OCI-LY7 (cell line): ENCODE data around the gene TMEM132E. TPM values are rescaled to one million over a fixed set of nuclear protein-coding genes. Genes with fewer than 3 reads are reported as not detected.

Source experiments
- BruUV-seq: library from RNA; stranded (reverse); fragments of 400-500 nt; replicated peaks from 2 replicates; lab custom pipeline; 2021; lab: Mats Ljungman, UMichigan
- CTCF ChIA-PET: fragments of 300-600 bp; sonication (Branson Sonifier 250); formaldehyde crosslinking; loops from one replicate; lab custom pipeline; 2022; ENCODE audit warnings: antibody characterized with exemption; ENCODE audit not compliant: unreplicated experiment; lab: Charles Lee
- POLR2A ChIA-PET: fragments of 300-600 bp; sonication (Branson Sonifier 250); formaldehyde crosslinking; loops from one replicate; lab custom pipeline; 2022; ENCODE audit warnings: antibody characterized with exemption; lab: Charles Lee
- DNase-seq: peaks from one replicate; pipeline ENCODE4 v3.0.0-alpha.2; 2015; ENCODE audit warnings: low spot score
- H2AFZ ChIP-seq: fragments of 200-600 bp; sonication (generic), shearing (Covaris generic); 2 replicates; pipeline ENCODE4 v1.6.1; 2014; ENCODE audit warnings: mild to moderate bottlenecking, antibody characterized with exemption, low read length, moderate library complexity
- H3K27ac ChIP-seq: fragments of 200-600 bp; sonication (generic); 2 replicates; pipeline ENCODE4 v1.5.1; 2014; ENCODE audit warnings: mixed run types, low read depth, mild to moderate bottlenecking, moderate library complexity, low read length, inconsistent platforms; ENCODE audit not compliant: poor library complexity, severe bottlenecking
- H3K36me3 ChIP-seq: fragments of 200-600 bp; sonication (generic); 2 replicates; pipeline ENCODE4 v1.6.1; 2014; ENCODE audit warnings: mild to moderate bottlenecking, antibody characterized with exemption, low read length, moderate library complexity, mixed read lengths; ENCODE audit not compliant: insufficient read depth
- H3K4me1 ChIP-seq: fragments of 200-600 bp; sonication (generic); 2 replicates; pipeline ENCODE4 v1.5.1; 2014; ENCODE audit warnings: mild to moderate bottlenecking, low read length; ENCODE audit not compliant: insufficient read depth, poor library complexity, severe bottlenecking
- H3K4me2 ChIP-seq: fragments of 200-600 bp; sonication (generic); 2 replicates; pipeline ENCODE4 v1.6.1; 2014; ENCODE audit warnings: mild to moderate bottlenecking, low read length
- H3K4me3 ChIP-seq: fragments of 200-600 bp; sonication (generic); 2 replicates; pipeline ENCODE4 v1.5.1; 2014; ENCODE audit warnings: mild to moderate bottlenecking, low read depth, low read length; ENCODE audit not compliant: poor library complexity, severe bottlenecking
- H3K79me2 ChIP-seq: fragments of 200-600 bp; sonication (generic); 2 replicates; pipeline ENCODE4 v1.6.1; 2016; ENCODE audit warnings: low read depth, mild to moderate bottlenecking, low read length, moderate library complexity, mixed read lengths; ENCODE audit not compliant: insufficient read depth
- H3K9me2 ChIP-seq: fragments of 200-600 bp; sonication (generic); 2 replicates; pipeline ENCODE4 v1.6.1; 2016; ENCODE audit warnings: mild to moderate bottlenecking, low read length, mixed read lengths; ENCODE audit not compliant: insufficient read depth
- H3K9me3 ChIP-seq: fragments of 200-600 bp; sonication (generic); 2 replicates; pipeline ENCODE4 v1.6.1; 2014; ENCODE audit warnings: mild to moderate bottlenecking, mixed run types, low read length, mixed read lengths
- H4K20me1 ChIP-seq: fragments of 200-600 bp; sonication (generic); 2 replicates; pipeline ENCODE4 v1.6.1; 2014; ENCODE audit warnings: mild to moderate bottlenecking, antibody characterized with exemption, low read length, moderate library complexity, mixed read lengths; ENCODE audit not compliant: insufficient read depth
- EZH2phosphoT487 ChIP-seq: fragments of 200-600 bp; sonication (generic); IDR thresholded peaks from 2 replicates; pipeline ENCODE4 v1.6.1; 2018; ENCODE audit warnings: low read depth, borderline replicate concordance, mild to moderate bottlenecking, mixed run types, antibody characterized with exemption, low read length, moderate library complexity, mixed read lengths
- intact Hi-C: fragments of 100-400 bp; cut with micrococcal nuclease; formaldehyde crosslinking; loops from one replicate; pipeline ENCODE4 v1.10.0; 2022; ENCODE audit not compliant: unreplicated experiment
- total RNA-seq, 2 experiments: library from RNA; depleted of rRNA in 1 of 2; stranded (reverse); fragments of >200 nt in 1 of 2; shearing (Covaris generic) in 1 of 2; gene quantifications; 2 replicates each; pipeline ENCODE4 v1.2.3, GENCODE V29; 2014 to 2022
- TF ChIP-seq, protein P1 (sequence below): fragments of 200-600 bp; sonication (generic); conservative IDR thresholded peaks from 2 replicates; pipeline ENCODE4 v1.5.1; 2014; ENCODE audit warnings: mild to moderate bottlenecking, antibody characterized with exemption, low read length, moderate library complexity, mixed read lengths

Gene TMEM132E
- total RNA-seq, 2 experiments from 2014 or later, result not detected

DNA sequence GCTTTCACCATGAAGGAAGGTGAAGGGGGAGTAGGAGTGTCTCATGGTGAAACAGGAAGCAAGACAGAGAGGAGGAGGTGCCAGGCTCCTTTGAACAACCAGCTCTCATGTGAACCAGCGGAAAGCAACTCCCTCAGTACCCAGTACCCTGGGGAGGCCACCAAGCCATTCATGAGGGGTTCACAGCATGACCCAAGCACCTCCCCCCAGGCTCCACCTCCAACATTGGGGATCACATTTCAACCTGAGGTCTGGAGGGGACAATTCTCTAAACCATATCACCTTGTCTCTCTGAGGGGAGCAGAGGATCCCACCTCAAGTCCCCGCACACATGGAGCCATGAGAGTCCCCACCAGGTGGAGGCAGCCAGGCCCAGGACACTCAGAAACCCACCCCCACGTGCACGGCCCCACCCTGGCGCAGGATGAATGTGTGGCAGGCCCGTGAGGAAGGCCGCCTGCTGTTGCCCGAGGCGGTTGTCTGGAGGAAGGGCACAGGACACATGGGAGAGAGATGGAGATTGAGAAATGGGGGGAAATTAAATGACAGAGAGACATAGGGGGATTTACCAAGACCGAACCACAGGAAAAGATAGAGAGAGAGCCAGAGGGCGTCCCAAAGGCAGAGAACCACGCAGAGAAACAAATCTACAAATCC is 85.9 kb downstream of the TMEM132E start:
- Histone ChIP-seq H3K4me2 (no peak overlapping the region), H3K27ac (no peak overlapping the region), H4K20me1 (no peaks in the 10 kb centered on the region), H3K9me3 (no peaks in the 10 kb centered on the region), H3K4me3 (no peak overlapping the region), H2AFZ (no peak overlapping the region), H3K4me1 (no peaks in the 10 kb centered on the region), H3K79me2 (no peaks in the 10 kb centered on the region), H3K9me2 (no peaks in the 10 kb centered on the region), H3K36me3 (no peaks in the 10 kb centered on the region)
- CTCF ChIA-PET, result no interaction called here
- no TSS peak for BruUV-seq
- no peak for TF ChIP-seq EZH2phosphoT487
- TF ChIP-seq, protein P1, sequence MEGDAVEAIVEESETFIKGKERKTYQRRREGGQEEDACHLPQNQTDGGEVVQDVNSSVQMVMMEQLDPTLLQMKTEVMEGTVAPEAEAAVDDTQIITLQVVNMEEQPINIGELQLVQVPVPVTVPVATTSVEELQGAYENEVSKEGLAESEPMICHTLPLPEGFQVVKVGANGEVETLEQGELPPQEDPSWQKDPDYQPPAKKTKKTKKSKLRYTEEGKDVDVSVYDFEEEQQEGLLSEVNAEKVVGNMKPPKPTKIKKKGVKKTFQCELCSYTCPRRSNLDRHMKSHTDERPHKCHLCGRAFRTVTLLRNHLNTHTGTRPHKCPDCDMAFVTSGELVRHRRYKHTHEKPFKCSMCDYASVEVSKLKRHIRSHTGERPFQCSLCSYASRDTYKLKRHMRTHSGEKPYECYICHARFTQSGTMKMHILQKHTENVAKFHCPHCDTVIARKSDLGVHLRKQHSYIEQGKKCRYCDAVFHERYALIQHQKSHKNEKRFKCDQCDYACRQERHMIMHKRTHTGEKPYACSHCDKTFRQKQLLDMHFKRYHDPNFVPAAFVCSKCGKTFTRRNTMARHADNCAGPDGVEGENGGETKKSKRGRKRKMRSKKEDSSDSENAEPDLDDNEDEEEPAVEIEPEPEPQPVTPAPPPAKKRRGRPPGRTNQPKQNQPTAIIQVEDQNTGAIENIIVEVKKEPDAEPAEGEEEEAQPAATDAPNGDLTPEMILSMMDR, result no peak
- intact Hi-C loops, result no loop called here
- peak; percentile 3 for DNase-seq
- POLR2A ChIA-PET, result no interaction called here

DNA sequence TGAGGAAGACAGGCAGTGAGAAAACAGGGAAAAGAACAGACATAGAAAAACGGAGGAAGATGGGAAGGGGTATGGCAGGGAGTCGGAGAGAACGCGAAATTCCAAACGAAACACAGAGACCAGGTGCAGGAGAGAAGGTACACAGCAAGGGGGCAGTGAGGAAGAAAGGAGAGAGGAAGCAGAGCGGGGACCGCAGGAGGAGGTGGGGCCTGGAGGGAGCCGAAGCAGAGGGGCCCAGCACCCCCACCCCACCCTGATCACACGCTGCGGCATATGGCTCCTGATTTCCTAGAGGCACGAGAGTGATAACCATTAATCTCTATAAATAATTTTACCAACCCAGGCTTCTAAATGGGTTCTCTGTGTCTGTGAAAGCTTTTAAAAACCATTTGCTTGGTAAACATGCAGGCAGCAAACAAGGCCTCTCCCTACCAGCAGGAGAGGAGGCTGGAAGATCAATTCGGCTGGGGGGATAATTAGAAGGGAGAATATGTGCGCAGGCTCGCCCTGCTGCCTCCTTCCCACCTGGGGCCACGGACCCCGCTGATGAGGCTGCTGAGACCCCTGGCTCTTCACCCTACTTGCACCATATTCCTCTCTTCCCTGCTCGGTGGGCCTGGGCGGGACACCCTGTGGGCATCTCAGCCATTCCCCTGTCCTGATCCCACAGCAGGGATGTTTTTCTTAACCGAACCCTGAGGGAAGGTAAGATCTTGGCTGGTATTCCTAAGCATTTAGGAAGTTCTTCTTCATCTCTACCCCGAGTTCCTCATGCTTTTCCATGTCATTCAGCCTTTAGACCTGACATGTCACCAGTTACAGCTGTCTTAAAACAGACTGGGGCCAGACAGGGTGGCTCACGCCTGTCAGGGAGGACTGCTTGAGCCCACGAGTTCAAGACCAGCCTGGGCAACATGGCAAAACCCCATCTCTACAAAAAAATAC is 86.7 kb downstream of the TMEM132E start:
- no TSS peak for BruUV-seq
- Histone ChIP-seq H3K9me2 (no peaks in the 10 kb centered on the region), H3K9me3 (no peaks in the 10 kb centered on the region), H3K4me3 (no peak overlapping the region), H4K20me1 (no peaks in the 10 kb centered on the region), H3K4me2 (no peak overlapping the region), H3K4me1 (no peaks in the 10 kb centered on the region), H3K27ac (no peak overlapping the region), H3K36me3 (no peaks in the 10 kb centered on the region), H2AFZ (no peak overlapping the region), H3K79me2 (no peaks in the 10 kb centered on the region)
- ChIA-PET POLR2A (no interaction called here), CTCF (no interaction called here)
- intact Hi-C loops, result no loop called here
- TF ChIP-seq EZH2phosphoT487, result no peak
- TF ChIP-seq, protein P1, result no peak
- no peak for DNase-seq

DNA sequence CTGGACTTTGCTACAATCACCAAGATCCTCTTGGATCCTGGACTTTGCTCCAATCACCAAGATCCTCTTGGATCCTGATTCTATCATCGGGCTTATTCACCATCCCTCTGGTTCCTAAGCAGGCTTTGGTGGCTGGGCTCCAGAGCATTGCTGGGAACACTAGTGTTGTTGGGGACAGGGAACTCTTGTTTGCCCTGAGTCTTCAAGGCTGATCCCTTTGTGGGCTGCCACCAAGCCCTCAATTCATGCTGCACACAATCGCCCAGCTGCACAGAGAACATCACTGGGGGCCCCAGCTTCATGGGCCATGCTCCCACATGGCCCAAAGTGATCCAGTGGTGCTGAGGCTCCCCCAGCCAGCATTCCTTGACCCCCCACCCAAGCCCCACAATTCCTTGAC is 88.3 kb downstream of the TMEM132E start:
- Histone ChIP-seq H3K27ac (no peak overlapping the region), H3K9me2 (no peaks in the 10 kb centered on the region), H3K4me3 (no peak overlapping the region), H4K20me1 (no peaks in the 10 kb centered on the region), H3K36me3 (no peaks in the 10 kb centered on the region), H3K79me2 (no peaks in the 10 kb centered on the region), H3K4me2 (no peak overlapping the region), H2AFZ (no peak overlapping the region), H3K9me3 (no peaks in the 10 kb centered on the region), H3K4me1 (no peaks in the 10 kb centered on the region)
- intact Hi-C loops, result no loop called here
- POLR2A ChIA-PET, result no interaction called here
- no peak for TF ChIP-seq EZH2phosphoT487
- TF ChIP-seq, protein P1, result no peak
- BruUV-seq, result no TSS peak
- DNase-seq, result no peak
- CTCF ChIA-PET, result no interaction called here
